ENCODE data around the gene HCN2. TPM values are rescaled to one million over a fixed set of nuclear protein-coding genes. Genes with fewer than 3 reads are reported as not detected.

The HCN2 gene
- total RNA-seq, 1 donor from 2014 or later: not detected

GRCh38 chr19:588093-588740, 1.5 kb upstream of the HCN2 start:
- DNase-seq (ENCODE audit: low read depth): no peak
- H3K4me3 ChIP-seq (ENCODE audit: low read depth, low read length): no peak overlapping the region
- TF ChIP-seq CTCF (conservative IDR thresholded peaks at IDR 0.05; ENCODE audit: low read depth, low read length): peak; percentile 62

- DNase-seq (ENCODE audit: low read depth): no peak
- TF ChIP-seq CTCF (conservative IDR thresholded peaks at IDR 0.05; ENCODE audit: low read depth, low read length): no peak
- H3K4me3 ChIP-seq (ENCODE audit: low read depth, low read length): no peak overlapping the region
Observed at GRCh38 chr19:588741-589692, 664 bp upstream of the HCN2 start.

- DNase-seq (ENCODE audit: low read depth): no peak
- TF ChIP-seq CTCF (conservative IDR thresholded peaks at IDR 0.05; ENCODE audit: low read depth, low read length): no peak
- H3K4me3 ChIP-seq (ENCODE audit: low read depth, low read length): no peak overlapping the region
Observed at GRCh38 chr19:590396-590745, 690 bp downstream of the HCN2 start.

- TF ChIP-seq CTCF (conservative IDR thresholded peaks at IDR 0.05; ENCODE audit: low read depth, low read length): no peak
- no peak overlapping the region for H3K4me3 ChIP-seq (ENCODE audit: low read depth, low read length)
- no peak for DNase-seq (ENCODE audit: low read depth)
Observed at GRCh38 chr19:590750-591098, 1.0 kb downstream of the HCN2 start.

- TF ChIP-seq CTCF (conservative IDR thresholded peaks at IDR 0.05; ENCODE audit: low read depth, low read length): no peak
- DNase-seq (ENCODE audit: low read depth): no peak
- H3K4me3 ChIP-seq (ENCODE audit: low read depth, low read length): no peak overlapping the region
Observed at GRCh38 chr19:591099-591958, 1.6 kb downstream of the HCN2 start.

- no peak overlapping the region for H3K4me3 ChIP-seq (ENCODE audit: low read depth, low read length)
- no peak for TF ChIP-seq CTCF (conservative IDR thresholded peaks at IDR 0.05; ENCODE audit: low read depth, low read length)
- DNase-seq (ENCODE audit: low read depth): no peak
Observed at GRCh38 chr19:592101-592500, 2.4 kb downstream of the HCN2 start.
